B cell (primary cell): Measurements from ENCODE around the gene EIF3A. TPM values are rescaled to one million over a fixed set of nuclear protein-coding genes. Genes with fewer than 3 reads are reported as not detected.

Source experiments
- ATAC-seq: fragments of 200-7000 bp; cut with Tn5 transposase; one replicate; pipeline ENCODE4 v1.10.0; 2021; ENCODE audit warnings: low read depth, mild to moderate bottlenecking, moderate number of reproducible peaks, moderate library complexity
- CTCF ChIA-PET: fragments of 350-600 bp; sonication (Branson Sonifier 250); formaldehyde crosslinking; loops from one replicate; lab custom pipeline; 2021; ENCODE audit warnings: antibody characterized with exemption, inconsistent platforms; lab: Charles Lee
- POLR2A ChIA-PET: fragments of 350-600 bp; sonication (Branson Sonifier 250); formaldehyde crosslinking; loops from one replicate; lab custom pipeline; 2021; ENCODE audit warnings: antibody characterized with exemption; lab: Charles Lee
- DNase-seq: peaks from one replicate; pipeline ENCODE4 v3.0.0; 2013
- H2AFZ ChIP-seq: 2 replicates; pipeline ENCODE4 v1.6.1; 2012; ENCODE audit warnings: mild to moderate bottlenecking, low read depth, low read length; ENCODE audit not compliant: insufficient read depth, poor library complexity, severe bottlenecking
- H3K27ac ChIP-seq, 2 donors: 1 replicate in 1 of 2; 2 replicates in 1 of 2; pipeline ENCODE4 v1.5.1; 2012 to 2013; ENCODE audit warnings: low read length in 2 of 2, mild to moderate bottlenecking in 2 of 2, moderate library complexity in 1 of 2
- H3K27me3 ChIP-seq, 4 experiments: fragments of 200-600 bp in 1 of 4; sonication (generic) in 1 of 4; replicated peaks in 1 of 4; 1 replicate in 2 of 4; 2 replicates in 2 of 4; pipeline versions ENCODE4 v1.6.1 to v1.7.0; 2013 to 2016; ENCODE audit warnings: low read length in 3 of 4, mild to moderate bottlenecking in 2 of 4, mixed read lengths in 1 of 4, moderate library complexity in 1 of 4; ENCODE audit not compliant: insufficient read depth in 4 of 4, control insufficient read depth in 3 of 4; ENCODE audit errors: control extremely low read depth in 1 of 4
- H3K36me3 ChIP-seq, 2 experiments: replicated peaks in 1 of 2; 1 replicate in 1 of 2; 2 replicates in 1 of 2; pipeline versions ENCODE4 v1.6.1 to v1.7.1; 2013; ENCODE audit warnings: low read length in 1 of 2; ENCODE audit not compliant: insufficient read depth in 2 of 2, control insufficient read depth in 1 of 2; ENCODE audit errors: control extremely low read depth in 1 of 2, extremely low read depth in 1 of 2
- H3K4me1 ChIP-seq, 2 donors: fragments of 200-600 bp in 1 of 2; sonication (generic) in 1 of 2; 1 replicate in 1 of 2; 2 replicates in 1 of 2; pipeline versions ENCODE4 v1.5.1 to v1.6.1; 2013 to 2017; ENCODE audit warnings: low read length in 2 of 2; ENCODE audit not compliant: control insufficient read depth in 2 of 2, insufficient read depth in 2 of 2
- H3K4me2 ChIP-seq: replicated peaks from 2 replicates; pipeline ENCODE3; 2012; ENCODE audit warnings: mild to moderate bottlenecking, low read depth, low read length; ENCODE audit not compliant: poor library complexity, severe bottlenecking
- H3K4me3 ChIP-seq, 5 experiments: fragments of 200-600 bp in 1 of 5; sonication (generic) in 1 of 5; 1 replicate in 3 of 5; 2 replicates in 2 of 5; pipeline versions ENCODE4 v1.5.1 to v1.7.0; 2011 to 2016; ENCODE audit warnings: low read length in 4 of 5, mild to moderate bottlenecking in 4 of 5, low read depth in 2 of 5, control low read depth in 1 of 5, moderate library complexity in 1 of 5; ENCODE audit not compliant: insufficient read depth in 1 of 5; ENCODE audit errors: control extremely low read depth in 1 of 5, extremely low read depth in 1 of 5
- H3K79me2 ChIP-seq: fragments of 200-600 bp; sonication (generic); one replicate; pipeline ENCODE4 v1.6.0; 2016; ENCODE audit warnings: low read length; ENCODE audit not compliant: control insufficient read depth, insufficient read depth
- H3K9ac ChIP-seq: fragments of 200-600 bp; sonication (generic); 2 replicates; pipeline ENCODE4 v1.6.1; 2017; ENCODE audit warnings: mild to moderate bottlenecking, low read length, moderate library complexity
- H3K9me3 ChIP-seq, 3 donors: one replicate each; pipeline versions ENCODE4 v1.6.1 to v1.7.1; 2013; ENCODE audit warnings: low read length in 2 of 3; ENCODE audit not compliant: control insufficient read depth in 2 of 3, insufficient read depth in 1 of 3; ENCODE audit errors: control extremely low read depth in 1 of 3
- H4K20me1 ChIP-seq: 2 replicates; pipeline ENCODE4 v1.6.0; 2012; ENCODE audit warnings: mild to moderate bottlenecking, low read length; ENCODE audit not compliant: insufficient read depth, control insufficient read depth, poor library complexity, severe bottlenecking
- H3K27ac Mint-ChIP-seq: one replicate; pipeline ENCODE4 v1.8.0; 2021; ENCODE audit warnings: mixed read lengths
- H3K27me3 Mint-ChIP-seq: one replicate; pipeline ENCODE4 v1.8.0; 2021; ENCODE audit warnings: mixed read lengths
- H3K4me1 Mint-ChIP-seq: one replicate; pipeline ENCODE4 v1.8.0; 2021; ENCODE audit warnings: mixed read lengths
- H3K4me3 Mint-ChIP-seq: one replicate; pipeline ENCODE4 v1.8.0; 2021; ENCODE audit warnings: mixed read lengths
- H3K9me3 Mint-ChIP-seq: one replicate; pipeline ENCODE4 v1.8.0; 2022; ENCODE audit warnings: mixed read lengths; ENCODE audit not compliant: insufficient read depth
- CTCF ChIP-seq: fragments of 200-600 bp; IDR thresholded peaks from one replicate; pipeline ENCODE4 v1.8.0; 2022; ENCODE audit warnings: antibody characterized with exemption, mild to moderate bottlenecking
- EZH2 ChIP-seq: IDR thresholded peaks from 2 replicates; pipeline ENCODE4 v1.6.1; 2012; ENCODE audit warnings: borderline replicate concordance, low read depth, mild to moderate bottlenecking, moderate library complexity, low read length; ENCODE audit not compliant: insufficient read depth, poor library complexity, severe bottlenecking
- WGBS: methylation state at CpG from one replicate; pipeline ENCODE4 v1.1.5; 2013; ENCODE audit warnings: missing lambda C conversion rate; ENCODE audit not compliant: insufficient coverage; 5-methylcytosine and 5-hydroxymethylcytosine counted together
- intact Hi-C: fragments of 100-400 bp; cut with micrococcal nuclease; formaldehyde crosslinking; loops from one replicate; pipeline ENCODE4 v1.10.0; 2022
- polyA plus RNA-seq: library from polyadenylated mRNA; depleted of rRNA; stranded (reverse); fragments of >200 nt; gene quantifications from 2 replicates; pipeline ENCODE4 v1.2.3, GENCODE V29; 2012
- total RNA-seq, 2 donors: library from RNA; stranded (reverse); fragments of 120-200 nt in 1 of 2; gene quantifications; 1 replicate in 1 of 2; 2 replicates in 1 of 2; pipeline versions ENCODE4 v1.2.3 to v1.2.4, GENCODE V29; 2013 to 2022

EIF3A gene
- total and polyA plus RNA-seq, 2 donors (not counting 1 experiment from before 2014, with no cell fraction given), result 8.8 to 94.5 TPM

GRCh38 chr10:119120413-119120867 lies 39.8 kb upstream of the EIF3A start:
- H3K79me2 ChIP-seq, result no peaks in the 10 kb centered on the region
- Mint-ChIP-seq H3K9me3 (no peaks in the 10 kb centered on the region), H3K27ac (no peak overlapping the region), H3K4me1 (peaks cover 3% of the 10 kb centered on the region), H3K4me3 (no peak overlapping the region), H3K27me3 (no peaks in the 10 kb centered on the region)
- no peaks in the 10 kb centered on the region for H4K20me1 ChIP-seq
- 43% methylated on average over 2 of the region's 4 CpGs for WGBS
- no peak overlapping the region for H3K27ac ChIP-seq
- peaks cover 4 to 29% of the 10 kb centered on the region in 2 experiments for H3K36me3 ChIP-seq
- no peak for TF ChIP-seq CTCF
- no peak for TF ChIP-seq EZH2
- no peaks in the 10 kb centered on the region for H3K27me3 ChIP-seq
- no peak overlapping the region for H3K4me3 ChIP-seq
- DNase-seq (no peak), ATAC-seq (no peak)
- CTCF ChIA-PET, result no interaction called here
- H3K4me2 ChIP-seq, result no peak overlapping the region
- no peak overlapping the region for H3K9ac ChIP-seq
- H3K9me3 ChIP-seq, result no peaks in the 10 kb centered on the region
- POLR2A ChIA-PET, result no interaction called here
- intact Hi-C loops, result no loop called here
- peaks cover 0 to 2% of the 10 kb centered on the region in 2 donors for H3K4me1 ChIP-seq
- no peak overlapping the region for H2AFZ ChIP-seq

- ChIA-PET POLR2A (no interaction called here), CTCF (no interaction called here)
- Histone ChIP-seq H3K9me3 (no peaks in the 10 kb centered on the region), H3K4me1 (peaks cover 0 to 2% of the 10 kb centered on the region in 2 donors), H3K27ac (no peak overlapping the region), H4K20me1 (no peaks in the 10 kb centered on the region), H3K79me2 (no peaks in the 10 kb centered on the region), H3K4me3 (no peak overlapping the region), H2AFZ (no peak overlapping the region), H3K27me3 (no peaks in the 10 kb centered on the region), H3K9ac (no peak overlapping the region), H3K4me2 (no peak overlapping the region), H3K36me3 (peaks cover 3 to 26% of the 10 kb centered on the region in 2 experiments)
- no CpG with 5 or more reads among the region's 1 CpG for WGBS
- Mint-ChIP-seq H3K9me3 (no peaks in the 10 kb centered on the region), H3K4me3 (no peak overlapping the region), H3K27me3 (no peaks in the 10 kb centered on the region), H3K4me1 (peaks cover 3% of the 10 kb centered on the region), H3K27ac (no peak overlapping the region)
- intact Hi-C loops, result no loop called here
- DNase-seq (no peak), ATAC-seq (no peak)
- TF ChIP-seq CTCF (no peak), EZH2 (no peak)
Observed at GRCh38 chr10:119119400-119119799, 38.8 kb upstream of the EIF3A start.
